Brain microvascular endothelial cell (primary cell): Measurements from ENCODE around the gene ANKRD11.

Experiments
- DNase-seq: peaks from one replicate; pipeline ENCODE4 v3.0.0-alpha.2; 2020
- H3K27ac ChIP-seq: fragments of 250-450 bp; sonication (Bioruptor Pico); 2 replicates; pipeline ENCODE4 v1.5.1; 2020; ENCODE audit warnings: mild to moderate bottlenecking, moderate library complexity
- H3K27me3 ChIP-seq: fragments of 250-450 bp; sonication (Bioruptor Pico); replicated peaks from 2 replicates; pipeline ENCODE4 v1.5.1; 2020; ENCODE audit warnings: mild to moderate bottlenecking
- H3K36me3 ChIP-seq: fragments of 250-450 bp; sonication (Bioruptor Pico); replicated peaks from 2 replicates; pipeline ENCODE4 v1.5.1; 2020; ENCODE audit warnings: mild to moderate bottlenecking
- H3K4me3 ChIP-seq: 2 replicates; pipeline ENCODE4 v1.5.1; 2011; ENCODE audit warnings: low read depth, mild to moderate bottlenecking, control low read depth, low read length, moderate library complexity
- in situ Hi-C: cut with HindIII; loops from 2 replicates; pipeline ENCODE4 v1.10.0; 2017; ENCODE audit warnings: low sequenced_read_pairs, low pct_ligation_motif_present
- TF ChIP-seq, protein P1 (sequence below): IDR thresholded peaks from 2 replicates; pipeline ENCODE4 v1.5.1; 2011; ENCODE audit warnings: low read depth, mild to moderate bottlenecking, moderate library complexity, low read length, control low read depth, inconsistent platforms; ENCODE audit errors: missing control alignments

ANKRD11 gene

DNA sequence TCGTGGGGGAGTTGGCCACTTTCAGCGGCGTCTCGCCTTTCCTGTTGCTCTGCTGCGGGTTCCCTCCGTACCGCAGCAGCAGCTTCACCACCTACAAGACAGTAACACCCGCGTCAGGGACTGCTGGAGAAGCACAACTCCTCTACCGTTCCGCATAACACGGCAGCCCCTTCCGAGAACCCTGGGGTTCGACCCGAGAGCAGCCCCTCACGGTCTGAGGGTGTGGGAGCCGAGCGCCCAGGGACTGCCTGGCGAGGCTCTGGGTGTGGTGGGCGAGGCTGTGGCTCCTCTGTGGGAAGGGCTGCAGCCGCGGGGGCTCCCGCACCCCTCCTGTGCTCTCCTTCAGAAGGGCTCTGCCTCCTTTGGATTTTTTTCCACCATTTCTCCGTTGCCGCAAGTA is 204.3 kb downstream of the ANKRD11 start:
- no peak for DNase-seq
- in situ Hi-C loops = no loop called here
- Histone ChIP-seq H3K36me3 (peaks cover 58% of the 10 kb centered on the region), H3K4me3 (no peak overlapping the region), H3K27ac (no peak overlapping the region), H3K27me3 (no peaks in the 10 kb centered on the region)
- TF ChIP-seq, protein P1, sequence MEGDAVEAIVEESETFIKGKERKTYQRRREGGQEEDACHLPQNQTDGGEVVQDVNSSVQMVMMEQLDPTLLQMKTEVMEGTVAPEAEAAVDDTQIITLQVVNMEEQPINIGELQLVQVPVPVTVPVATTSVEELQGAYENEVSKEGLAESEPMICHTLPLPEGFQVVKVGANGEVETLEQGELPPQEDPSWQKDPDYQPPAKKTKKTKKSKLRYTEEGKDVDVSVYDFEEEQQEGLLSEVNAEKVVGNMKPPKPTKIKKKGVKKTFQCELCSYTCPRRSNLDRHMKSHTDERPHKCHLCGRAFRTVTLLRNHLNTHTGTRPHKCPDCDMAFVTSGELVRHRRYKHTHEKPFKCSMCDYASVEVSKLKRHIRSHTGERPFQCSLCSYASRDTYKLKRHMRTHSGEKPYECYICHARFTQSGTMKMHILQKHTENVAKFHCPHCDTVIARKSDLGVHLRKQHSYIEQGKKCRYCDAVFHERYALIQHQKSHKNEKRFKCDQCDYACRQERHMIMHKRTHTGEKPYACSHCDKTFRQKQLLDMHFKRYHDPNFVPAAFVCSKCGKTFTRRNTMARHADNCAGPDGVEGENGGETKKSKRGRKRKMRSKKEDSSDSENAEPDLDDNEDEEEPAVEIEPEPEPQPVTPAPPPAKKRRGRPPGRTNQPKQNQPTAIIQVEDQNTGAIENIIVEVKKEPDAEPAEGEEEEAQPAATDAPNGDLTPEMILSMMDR = no peak

DNA sequence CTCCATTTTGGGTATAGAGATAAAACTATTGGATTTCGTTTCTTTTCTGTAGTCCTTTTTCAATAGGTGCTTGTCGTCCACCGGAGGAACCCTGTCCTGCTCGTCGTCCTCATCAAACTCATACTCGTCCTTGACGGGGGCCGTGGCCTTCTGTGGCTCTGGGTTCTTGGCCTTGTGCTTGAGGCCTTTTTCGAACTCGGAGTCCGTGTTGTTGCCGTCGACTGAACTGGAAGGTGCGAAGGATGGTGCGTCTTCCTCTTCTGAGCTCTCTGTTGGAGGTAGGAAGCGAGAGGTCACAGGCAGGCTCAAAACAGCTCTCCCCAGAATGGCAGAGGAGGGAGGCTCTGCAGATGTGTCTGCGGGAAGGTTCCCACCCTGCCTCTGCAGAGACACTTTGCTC is 205.0 kb downstream of the ANKRD11 start:
- in situ Hi-C loops = no loop called here
- H3K27ac ChIP-seq = no peak overlapping the region
- H3K4me3 ChIP-seq = no peak overlapping the region
- DNase-seq = no peak
- TF ChIP-seq, protein P1 = no peak
- H3K27me3 ChIP-seq = no peaks in the 10 kb centered on the region
- H3K36me3 ChIP-seq = peaks cover 65% of the 10 kb centered on the region

DNA sequence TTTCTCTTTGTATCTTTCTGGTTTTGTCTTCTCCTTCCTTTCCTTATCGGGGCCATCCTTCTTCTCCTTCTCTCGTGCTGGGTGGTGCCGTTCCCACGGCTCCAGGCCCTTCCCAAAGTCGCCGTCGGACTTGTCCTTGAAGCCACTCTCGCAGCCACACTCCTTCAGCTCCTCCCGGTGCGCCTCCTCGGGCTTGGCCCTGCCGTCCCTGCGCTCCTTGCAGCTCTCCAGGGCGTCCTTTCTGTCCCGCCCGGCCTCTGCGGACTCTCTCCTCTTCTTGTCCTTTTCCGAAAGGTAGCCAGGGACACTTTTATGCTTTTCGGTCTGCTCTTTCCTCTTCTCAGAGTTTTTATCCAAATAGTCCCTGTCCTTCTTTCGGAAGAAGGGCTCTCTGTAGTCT is 206.9 kb downstream of the ANKRD11 start:
- Histone ChIP-seq H3K27ac (no peak overlapping the region), H3K36me3 (peaks cover 77% of the 10 kb centered on the region), H3K4me3 (no peak overlapping the region), H3K27me3 (no peaks in the 10 kb centered on the region)
- TF ChIP-seq, protein P1 = no peak
- in situ Hi-C loops = no loop called here
- no peak for DNase-seq

DNA sequence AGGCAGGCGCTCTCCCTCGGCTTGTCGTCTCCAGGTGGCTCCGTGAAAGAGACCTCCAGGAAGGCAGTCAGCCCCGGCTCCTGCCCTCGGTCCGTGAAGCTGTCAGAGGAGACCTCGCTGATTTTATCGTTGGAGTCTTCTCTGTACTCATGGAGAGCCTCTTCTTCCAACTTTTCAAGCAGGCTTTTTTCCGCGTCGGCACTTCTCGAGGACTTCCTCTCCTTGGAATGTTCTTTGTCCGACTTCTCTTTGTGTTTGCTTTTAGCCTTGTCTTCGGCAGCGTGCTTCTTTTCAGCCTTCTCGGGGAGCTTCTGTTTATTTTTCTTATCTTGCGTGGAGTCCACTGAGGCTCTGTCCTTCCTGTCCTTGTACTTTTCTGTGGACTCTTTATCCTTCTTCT is 207.8 kb downstream of the ANKRD11 start:
- TF ChIP-seq, protein P1 = no peak
- in situ Hi-C loops = no loop called here
- H3K27ac ChIP-seq = no peak overlapping the region
- no peak overlapping the region for H3K4me3 ChIP-seq
- H3K27me3 ChIP-seq = no peaks in the 10 kb centered on the region
- H3K36me3 ChIP-seq = peaks cover 79% of the 10 kb centered on the region
- no peak for DNase-seq

DNA sequence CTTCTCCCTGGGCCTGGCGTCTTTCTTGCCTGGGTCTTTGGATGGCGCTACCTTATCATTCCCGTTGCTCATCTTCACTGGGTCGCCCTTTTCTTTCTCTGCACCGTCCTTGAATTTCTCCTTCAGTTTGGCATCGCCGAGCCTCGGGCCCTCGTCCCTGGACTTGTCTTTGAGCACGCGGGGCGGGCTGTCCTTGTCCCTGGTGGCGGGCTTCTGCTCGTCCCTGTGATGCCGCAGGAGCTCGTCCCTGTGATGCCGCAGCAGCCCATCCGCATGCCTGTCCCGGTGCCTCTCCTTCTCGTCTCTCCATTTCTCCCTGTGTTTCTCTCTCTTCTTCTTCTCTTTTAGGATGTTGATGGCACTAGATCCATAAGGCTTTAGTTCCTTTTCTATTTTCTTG is 208.5 kb downstream of the ANKRD11 start:
- Histone ChIP-seq H3K36me3 (peaks cover 77% of the 10 kb centered on the region), H3K27me3 (no peaks in the 10 kb centered on the region), H3K27ac (no peak overlapping the region), H3K4me3 (no peak overlapping the region)
- TF ChIP-seq, protein P1 = no peak
- no peak for DNase-seq
- in situ Hi-C loops = no loop called here

DNA sequence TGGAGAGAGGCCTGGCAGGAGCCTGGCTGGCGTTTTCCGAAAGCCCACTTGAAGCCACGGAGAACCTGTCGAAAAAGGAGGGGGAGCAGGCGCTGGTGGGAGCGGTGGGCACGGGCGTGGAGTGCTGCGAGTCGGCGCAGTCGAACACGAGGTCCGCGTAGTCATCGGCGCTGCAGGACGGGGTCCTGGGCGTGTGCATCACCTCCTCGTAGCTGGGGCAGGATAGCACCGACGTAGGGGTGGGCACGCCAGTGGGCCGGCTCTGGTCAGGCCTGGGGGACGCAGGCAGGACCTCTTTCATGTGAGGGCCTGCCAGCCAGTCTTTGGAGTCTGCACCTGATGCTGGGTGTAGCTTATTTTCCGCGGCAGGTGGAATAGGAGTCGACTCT is 209.2 kb downstream of the ANKRD11 start:
- no peaks in the 10 kb centered on the region for H3K27me3 ChIP-seq
- no peak overlapping the region for H3K4me3 ChIP-seq
- H3K36me3 ChIP-seq = peaks cover 74% of the 10 kb centered on the region
- H3K27ac ChIP-seq = no peak overlapping the region
- in situ Hi-C loops = no loop called here
- TF ChIP-seq, protein P1 = no peak
- no peak for DNase-seq
